DOHH2 (cell line): ENCODE data around the gene SLC25A13.

Experiments
- H3F3A ChIP-seq: fragments of 200-600 bp; sonication (generic), shearing (Covaris generic); 2 replicates; pipeline ENCODE4 v1.6.0; 2016; ENCODE audit warnings: antibody characterized with exemption, mild to moderate bottlenecking; ENCODE audit not compliant: control insufficient read depth, insufficient read depth
- H3K27ac ChIP-seq: fragments of 200-600 bp; sonication (generic); 2 replicates; pipeline ENCODE4 v1.5.1; 2014; ENCODE audit warnings: low read depth, mild to moderate bottlenecking, low read length, moderate library complexity
- H3K27me3 ChIP-seq: fragments of 200-600 bp; sonication (generic); 2 replicates; pipeline ENCODE4 v1.6.1; 2014; ENCODE audit warnings: mild to moderate bottlenecking, low read length, mixed read lengths; ENCODE audit not compliant: control insufficient read depth
- H3K36me3 ChIP-seq: fragments of 200-600 bp; sonication (generic); 2 replicates; pipeline ENCODE4 v1.6.1; 2014; ENCODE audit warnings: mild to moderate bottlenecking, low read length, moderate library complexity, mixed read lengths; ENCODE audit not compliant: control insufficient read depth
- H3K4me1 ChIP-seq: fragments of 200-600 bp; sonication (generic); 2 replicates; pipeline ENCODE4 v1.6.1; 2014; ENCODE audit warnings: mild to moderate bottlenecking, low read length, mixed read lengths; ENCODE audit not compliant: control insufficient read depth
- H3K4me2 ChIP-seq: fragments of 200-600 bp; sonication (generic); 2 replicates; pipeline ENCODE4 v1.6.0; 2014; ENCODE audit warnings: mild to moderate bottlenecking, low read length, moderate library complexity
- H3K4me3 ChIP-seq: fragments of 200-600 bp; sonication (generic); 2 replicates; pipeline ENCODE4 v1.5.1; 2014; ENCODE audit warnings: mild to moderate bottlenecking, low read length, mixed read lengths
- H3K79me2 ChIP-seq: fragments of 200-600 bp; sonication (generic); 2 replicates; pipeline ENCODE4 v1.6.1; 2014; ENCODE audit warnings: mild to moderate bottlenecking, low read length, mixed read lengths; ENCODE audit not compliant: control insufficient read depth
- H3K9me2 ChIP-seq: fragments of 200-600 bp; sonication (generic); replicated peaks from 2 replicates; pipeline ENCODE4 v1.6.1; 2014; ENCODE audit warnings: mild to moderate bottlenecking, low read length, mixed read lengths; ENCODE audit not compliant: control insufficient read depth
- H3K9me3 ChIP-seq: fragments of 200-600 bp; sonication (generic); 2 replicates; pipeline ENCODE4 v1.6.1; 2014; ENCODE audit warnings: antibody characterized with exemption, low read length, mixed read lengths; ENCODE audit not compliant: control insufficient read depth, insufficient read depth
- H4K20me1 ChIP-seq: fragments of 200-600 bp; sonication (generic); 2 replicates; pipeline ENCODE4 v1.6.0; 2014; ENCODE audit warnings: low read depth, mild to moderate bottlenecking, antibody characterized with exemption, low read length, moderate library complexity; ENCODE audit not compliant: control insufficient read depth, insufficient read depth
- EZH2phosphoT487 ChIP-seq: fragments of 200-600 bp; sonication (generic); IDR thresholded peaks from 2 replicates; pipeline ENCODE4 v1.6.1; 2017; ENCODE audit warnings: borderline replicate concordance, mild to moderate bottlenecking, antibody characterized with exemption, low read length, moderate library complexity, mixed read lengths
- TF ChIP-seq, protein P1 (sequence below): fragments of 200-600 bp; sonication (generic); IDR thresholded peaks from one replicate; pipeline ENCODE4 v1.5.1; 2014; ENCODE audit warnings: antibody characterized with exemption, mild to moderate bottlenecking, low read depth, low read length; ENCODE audit not compliant: poor library complexity, severe bottlenecking

SLC25A13 gene

DNA sequence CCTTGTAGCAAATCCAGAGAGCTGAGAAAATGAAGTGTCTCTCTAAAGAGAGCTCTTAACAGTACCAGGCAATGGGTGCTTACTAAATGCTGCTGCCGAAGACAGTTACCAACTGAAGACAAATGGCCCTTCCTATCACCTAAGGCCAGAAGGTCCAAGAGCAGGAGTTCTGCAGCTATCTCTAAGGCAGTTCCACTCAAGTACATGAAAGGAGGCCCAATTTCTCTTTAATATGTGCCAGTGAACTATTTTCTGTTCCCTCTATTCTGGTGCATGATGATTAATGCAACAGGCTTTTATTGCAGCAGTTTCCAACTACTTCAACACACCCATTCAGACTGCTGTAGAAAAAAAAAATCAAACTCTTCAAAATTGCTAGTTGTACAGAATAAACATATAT, 122.5 kb downstream of the SLC25A13 start:
- no peaks in the 10 kb centered on the region for H3K9me2 ChIP-seq
- H3K4me3 ChIP-seq = no peak overlapping the region
- no peaks in the 10 kb centered on the region; the same call in 1 of the 2 replicates for H3K36me3 ChIP-seq
- no peaks in the 10 kb centered on the region for H4K20me1 ChIP-seq
- H3K27me3 ChIP-seq = no peaks in the 10 kb centered on the region
- H3K79me2 ChIP-seq = no peaks in the 10 kb centered on the region
- no peak overlapping the region for H3K27ac ChIP-seq
- TF ChIP-seq, protein P1, sequence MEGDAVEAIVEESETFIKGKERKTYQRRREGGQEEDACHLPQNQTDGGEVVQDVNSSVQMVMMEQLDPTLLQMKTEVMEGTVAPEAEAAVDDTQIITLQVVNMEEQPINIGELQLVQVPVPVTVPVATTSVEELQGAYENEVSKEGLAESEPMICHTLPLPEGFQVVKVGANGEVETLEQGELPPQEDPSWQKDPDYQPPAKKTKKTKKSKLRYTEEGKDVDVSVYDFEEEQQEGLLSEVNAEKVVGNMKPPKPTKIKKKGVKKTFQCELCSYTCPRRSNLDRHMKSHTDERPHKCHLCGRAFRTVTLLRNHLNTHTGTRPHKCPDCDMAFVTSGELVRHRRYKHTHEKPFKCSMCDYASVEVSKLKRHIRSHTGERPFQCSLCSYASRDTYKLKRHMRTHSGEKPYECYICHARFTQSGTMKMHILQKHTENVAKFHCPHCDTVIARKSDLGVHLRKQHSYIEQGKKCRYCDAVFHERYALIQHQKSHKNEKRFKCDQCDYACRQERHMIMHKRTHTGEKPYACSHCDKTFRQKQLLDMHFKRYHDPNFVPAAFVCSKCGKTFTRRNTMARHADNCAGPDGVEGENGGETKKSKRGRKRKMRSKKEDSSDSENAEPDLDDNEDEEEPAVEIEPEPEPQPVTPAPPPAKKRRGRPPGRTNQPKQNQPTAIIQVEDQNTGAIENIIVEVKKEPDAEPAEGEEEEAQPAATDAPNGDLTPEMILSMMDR = no peak
- no peak for TF ChIP-seq EZH2phosphoT487
- no peak overlapping the region for H3K4me2 ChIP-seq
- no peaks in the 10 kb centered on the region for H3K4me1 ChIP-seq
- H3F3A ChIP-seq = no peaks in the 10 kb centered on the region
- H3K9me3 ChIP-seq = no peaks in the 10 kb centered on the region

DNA sequence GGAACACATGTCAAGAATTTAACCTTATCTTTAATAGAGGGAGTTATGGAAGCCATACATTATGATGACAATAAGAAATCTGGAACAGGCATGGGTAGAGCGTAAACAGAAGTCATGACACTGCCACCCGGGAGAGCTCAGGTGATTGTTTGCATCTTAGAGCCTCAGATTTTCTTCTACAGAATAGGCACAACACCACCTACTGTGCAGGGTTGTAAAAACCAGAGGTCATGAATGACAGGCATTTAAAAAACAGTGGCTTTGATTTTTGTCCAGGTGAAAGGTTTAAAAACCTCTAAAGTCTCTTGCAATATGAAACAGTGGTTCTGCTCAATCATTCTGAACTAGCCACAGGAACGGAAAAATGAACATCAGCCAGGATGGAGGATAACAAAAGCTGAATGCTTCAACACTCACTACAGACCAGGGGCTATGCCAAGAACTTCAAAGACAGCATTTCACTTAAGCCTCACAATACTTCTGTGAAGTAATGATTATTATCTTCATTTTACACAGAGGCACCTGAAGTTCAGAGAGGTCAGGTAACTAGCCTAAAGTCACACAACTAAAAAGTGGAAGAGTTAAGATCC, 123.8 kb downstream of the SLC25A13 start:
- Histone ChIP-seq H3K79me2 (no peaks in the 10 kb centered on the region), H3K4me3 (no peak overlapping the region), H3K36me3 (no peaks in the 10 kb centered on the region; the same call in 1 of the 2 replicates), H3K9me2 (no peaks in the 10 kb centered on the region), H3K9me3 (no peaks in the 10 kb centered on the region), H4K20me1 (no peaks in the 10 kb centered on the region), H3K4me1 (no peaks in the 10 kb centered on the region), H3K27ac (no peak overlapping the region), H3K4me2 (no peak overlapping the region), H3F3A (no peaks in the 10 kb centered on the region), H3K27me3 (no peaks in the 10 kb centered on the region)
- TF ChIP-seq EZH2phosphoT487 = no peak
- TF ChIP-seq, protein P1 = no peak

DNA sequence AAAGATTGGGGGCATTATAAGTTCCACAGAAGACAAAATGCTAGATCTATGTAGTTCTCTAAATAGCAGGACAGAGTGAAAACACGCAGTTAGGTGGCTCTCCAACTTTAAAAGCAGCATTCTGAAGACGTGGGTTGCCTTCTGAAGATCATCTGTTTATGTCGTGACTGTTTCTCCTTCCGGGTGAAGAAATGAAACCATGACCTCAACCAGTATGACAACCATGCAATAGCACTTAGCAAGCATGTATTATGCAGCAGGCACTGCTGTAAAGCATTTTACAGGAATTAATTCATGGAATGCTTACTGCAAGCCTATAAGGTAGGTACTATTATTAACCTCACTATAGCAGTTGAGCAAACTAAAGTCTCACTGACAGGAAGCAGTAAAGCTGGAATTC, 125.2 kb downstream of the SLC25A13 start:
- H3K27ac ChIP-seq = no peak overlapping the region
- no peaks in the 10 kb centered on the region for H3K4me1 ChIP-seq
- TF ChIP-seq, protein P1 = no peak
- TF ChIP-seq EZH2phosphoT487 = no peak
- H3K9me3 ChIP-seq = no peaks in the 10 kb centered on the region
- H3K79me2 ChIP-seq = no peaks in the 10 kb centered on the region
- H3K9me2 ChIP-seq = no peaks in the 10 kb centered on the region
- peaks cover 9% of the 10 kb centered on the region for H3K36me3 ChIP-seq
- no peaks in the 10 kb centered on the region for H4K20me1 ChIP-seq
- H3K27me3 ChIP-seq = no peaks in the 10 kb centered on the region
- H3K4me3 ChIP-seq = no peak overlapping the region
- H3K4me2 ChIP-seq = no peak overlapping the region
- H3F3A ChIP-seq = no peaks in the 10 kb centered on the region
